ENCODE data around the gene PSMG3. TPM values are rescaled to one million over a fixed set of nuclear protein-coding genes. Genes with fewer than 3 reads are reported as not detected.

PSMG3 gene
- total RNA-seq, 1 experiment from 2014 or later = 59.4 TPM

- peak overlapping the region; percentile 88 for H3K27ac ChIP-seq (ENCODE audit: low read length)
- H3K36me3 ChIP-seq (ENCODE audit: control insufficient read depth, insufficient read depth, low read length) = no peaks in the 10 kb centered on the region
- H3K27me3 ChIP-seq (ENCODE audit: control insufficient read depth, insufficient read depth, low read length) = no peaks in the 10 kb centered on the region
- ATAC-seq (no peak), DNase-seq (ENCODE audit: low read depth, low spot score) (no peak)
- no TSS peak for BruUV-seq (replicated peaks)
- ChIA-PET POLR2A (interaction anchor here (0.6 to 0.7 kb wide), 3 partner anchors 26 to 710 kb away, joined by 3 to 4 read pairs (median 4); no protein-coding TSS in a partner anchor), CTCF (interaction anchor here (0.5 to 0.7 kb wide), 2 partner anchors 24 to 58 kb away, joined by 3 read pairs; no protein-coding TSS in a partner anchor)
- H3K4me3 ChIP-seq (ENCODE audit: low read depth in 2 of 2, low read length in 2 of 2) = peak overlapping the region; percentile 71 to 86
- H3K9me3 ChIP-seq (ENCODE audit: control insufficient read depth, insufficient read depth, low read depth, low read length) = no peaks in the 10 kb centered on the region
- peaks cover 45% of the 10 kb centered on the region for H3K4me1 ChIP-seq (ENCODE audit: control insufficient read depth, insufficient read depth, low read length)
- in situ Hi-C loops (cut with HindIII; ENCODE audit: low pct_unique_long_range_greater_than_20kb, low sequenced_read_pairs) (no loop called here), intact Hi-C loops (cut with micrococcal nuclease; ENCODE audit: unreplicated experiment) (no loop called here)
- TF ChIP-seq CTCF (IDR thresholded peaks at IDR 0.05) (no peak), POLR2AphosphoS5 (IDR thresholded peaks at IDR 0.05; ENCODE audit: low read depth, low read length) (no peak), REST (IDR thresholded peaks at IDR 0.05; ENCODE audit: insufficient read depth in 1 of 2, low read depth in 2 of 2, low read length in 1 of 2) (no peak), TCF7L2 (IDR thresholded peaks at IDR 0.05; ENCODE audit: low read depth, low read length) (no peak), SIN3A (IDR thresholded peaks at IDR 0.05; ENCODE audit: borderline replicate concordance, insufficient read depth, low read depth, low read length) (no peak)
These were observed 36.6 kb downstream of the PSMG3 start for GRCh38 chr7:1533255-1533546.

DNA sequence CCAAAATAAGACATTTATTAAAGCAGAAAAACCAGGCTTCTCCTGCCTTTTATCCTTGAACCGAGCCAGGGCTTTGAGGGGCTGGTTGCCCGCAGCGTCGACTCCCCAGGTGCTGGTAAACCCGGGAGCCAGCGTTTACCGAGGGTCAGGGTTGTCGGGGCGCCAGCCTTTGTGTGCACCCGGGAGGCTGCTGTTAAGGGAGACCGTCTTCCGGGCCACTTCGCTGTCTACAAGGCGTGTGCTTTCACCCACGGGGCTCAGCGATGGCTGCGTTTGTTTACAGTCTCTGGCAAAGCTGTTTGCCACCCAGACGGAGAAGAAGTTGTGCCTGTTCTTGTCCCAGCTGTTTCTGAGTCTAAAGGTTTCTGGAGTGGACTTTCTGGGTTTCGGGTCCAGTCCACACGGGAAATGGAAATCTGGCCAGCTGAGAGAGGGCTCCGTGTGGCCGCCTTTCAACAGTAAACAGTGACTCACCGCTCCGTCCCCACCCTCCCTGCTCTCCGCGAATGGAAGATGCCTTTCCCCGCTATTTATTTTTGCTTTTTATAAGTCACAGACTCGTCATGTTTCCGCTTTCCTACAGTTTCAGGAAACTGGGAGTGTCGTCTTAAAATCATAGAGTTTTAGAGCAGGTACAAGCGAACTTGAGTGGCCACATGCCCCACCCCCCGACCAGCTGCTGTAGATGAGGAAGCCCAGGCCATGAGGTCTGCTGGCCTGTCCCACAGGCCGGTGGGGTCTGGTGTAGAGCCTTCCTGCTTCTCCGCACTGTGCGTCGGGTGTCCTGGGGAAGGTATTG lies 37.2 kb downstream of the PSMG3 start:
- Histone ChIP-seq H3K4me3 (ENCODE audit: low read depth in 2 of 2, low read length in 2 of 2) (peak overlapping the region; percentile 71 to 86), H3K4me1 (ENCODE audit: control insufficient read depth, insufficient read depth, low read length) (peaks cover 41% of the 10 kb centered on the region), H3K27ac (ENCODE audit: low read length) (peak overlapping the region; percentile 88), H3K36me3 (ENCODE audit: control insufficient read depth, insufficient read depth, low read length) (no peaks in the 10 kb centered on the region), H3K27me3 (ENCODE audit: control insufficient read depth, insufficient read depth, low read length) (no peaks in the 10 kb centered on the region), H3K9me3 (ENCODE audit: control insufficient read depth, insufficient read depth, low read depth, low read length) (no peaks in the 10 kb centered on the region)
- BruUV-seq (replicated peaks) = TSS peak; percentile 75
- ChIA-PET CTCF (no interaction called here), POLR2A (interaction anchor here (0.7 to 1.4 kb wide), 2 partner anchors 13 to 144 kb away, joined by 3 to 4 read pairs; no protein-coding TSS in a partner anchor)
- TF ChIP-seq POLR2AphosphoS5 (IDR thresholded peaks at IDR 0.05; ENCODE audit: low read depth, low read length) (peak; percentile 31; the same call in 1 of the 2 replicates), CTCF (IDR thresholded peaks at IDR 0.05) (no peak)
- in situ Hi-C loops (cut with HindIII; ENCODE audit: low pct_unique_long_range_greater_than_20kb, low sequenced_read_pairs) (no loop called here), intact Hi-C loops (cut with micrococcal nuclease; ENCODE audit: unreplicated experiment) (no loop called here)
- ATAC-seq (peak; percentile 23), DNase-seq (ENCODE audit: low read depth, low spot score) (peak; percentile 95)

All from Panc1 (cell line).